Measurements from ENCODE around the gene PLCH2.

Gene PLCH2

GRCh38 chr1:2483026-2483425, 6.9 kb downstream of the PLCH2 start:
- Histone ChIP-seq H3K36me3 (ENCODE audit: control insufficient read depth, insufficient read depth, low read length) (no peaks in the 10 kb centered on the region), H3K9ac (ENCODE audit: low read depth, low read length) (no peak overlapping the region), H3K4me3 (ENCODE audit: low read depth, low read length) (no peak overlapping the region), H3K27me3 (ENCODE audit: control insufficient read depth, insufficient read depth, low read length) (no peaks in the 10 kb centered on the region), H3K4me1 (ENCODE audit: control insufficient read depth, insufficient read depth, low read length) (no peaks in the 10 kb centered on the region), H3K9me3 (ENCODE audit: control insufficient read depth, insufficient read depth, low read length) (no peaks in the 10 kb centered on the region)

GRCh38 chr1:2483970-2484369, 7.9 kb downstream of the PLCH2 start:
- no peaks in the 10 kb centered on the region for H3K9me3 ChIP-seq (ENCODE audit: control insufficient read depth, insufficient read depth, low read length)
- no peak overlapping the region for H3K4me3 ChIP-seq (ENCODE audit: low read depth, low read length)
- no peaks in the 10 kb centered on the region for H3K36me3 ChIP-seq (ENCODE audit: control insufficient read depth, insufficient read depth, low read length)
- H3K27me3 ChIP-seq (ENCODE audit: control insufficient read depth, insufficient read depth, low read length), result no peaks in the 10 kb centered on the region
- no peaks in the 10 kb centered on the region for H3K4me1 ChIP-seq (ENCODE audit: control insufficient read depth, insufficient read depth, low read length)
- H3K9ac ChIP-seq (ENCODE audit: low read depth, low read length), result no peak overlapping the region

GRCh38 chr1:2486041-2486440, 10.0 kb downstream of the PLCH2 start:
- Histone ChIP-seq H3K27me3 (ENCODE audit: control insufficient read depth, insufficient read depth, low read length) (no peaks in the 10 kb centered on the region), H3K9ac (ENCODE audit: low read depth, low read length) (no peak overlapping the region), H3K4me1 (ENCODE audit: control insufficient read depth, insufficient read depth, low read length) (no peaks in the 10 kb centered on the region), H3K4me3 (ENCODE audit: low read depth, low read length) (no peak overlapping the region), H3K36me3 (ENCODE audit: control insufficient read depth, insufficient read depth, low read length) (no peaks in the 10 kb centered on the region), H3K9me3 (ENCODE audit: control insufficient read depth, insufficient read depth, low read length) (no peaks in the 10 kb centered on the region)

GRCh38 chr1:2486558-2486957, 10.5 kb downstream of the PLCH2 start:
- Histone ChIP-seq H3K36me3 (ENCODE audit: control insufficient read depth, insufficient read depth, low read length) (no peaks in the 10 kb centered on the region), H3K27me3 (ENCODE audit: control insufficient read depth, insufficient read depth, low read length) (no peaks in the 10 kb centered on the region), H3K4me1 (ENCODE audit: control insufficient read depth, insufficient read depth, low read length) (no peaks in the 10 kb centered on the region), H3K4me3 (ENCODE audit: low read depth, low read length) (no peak overlapping the region), H3K9me3 (ENCODE audit: control insufficient read depth, insufficient read depth, low read length) (no peaks in the 10 kb centered on the region), H3K9ac (ENCODE audit: low read depth, low read length) (no peak overlapping the region)

GRCh38 chr1:2488688-2489087, 12.6 kb downstream of the PLCH2 start:
- no peaks in the 10 kb centered on the region for H3K27me3 ChIP-seq (ENCODE audit: control insufficient read depth, insufficient read depth, low read length)

GRCh38 chr1:2489615-2490014, 13.5 kb downstream of the PLCH2 start:
- Histone ChIP-seq H3K27me3 (ENCODE audit: control insufficient read depth, insufficient read depth, low read length) (no peaks in the 10 kb centered on the region), H3K9ac (ENCODE audit: low read depth, low read length) (no peak overlapping the region), H3K4me1 (ENCODE audit: control insufficient read depth, insufficient read depth, low read length) (no peaks in the 10 kb centered on the region), H3K36me3 (ENCODE audit: control insufficient read depth, insufficient read depth, low read length) (no peaks in the 10 kb centered on the region), H3K4me3 (ENCODE audit: low read depth, low read length) (no peak overlapping the region), H3K9me3 (ENCODE audit: control insufficient read depth, insufficient read depth, low read length) (no peaks in the 10 kb centered on the region)

More at GRCh38 chr1:2488688-2489087, 12.6 kb downstream of the PLCH2 start:
- Histone ChIP-seq H3K9ac (ENCODE audit: low read depth, low read length) (no peak overlapping the region), H3K9me3 (ENCODE audit: control insufficient read depth, insufficient read depth, low read length) (no peaks in the 10 kb centered on the region), H3K4me1 (ENCODE audit: control insufficient read depth, insufficient read depth, low read length) (no peaks in the 10 kb centered on the region), H3K36me3 (ENCODE audit: control insufficient read depth, insufficient read depth, low read length) (no peaks in the 10 kb centered on the region), H3K4me3 (ENCODE audit: low read depth, low read length) (no peak overlapping the region)

- no peaks in the 10 kb centered on the region for H3K27me3 ChIP-seq (ENCODE audit: control insufficient read depth, insufficient read depth, low read length)
- H3K9ac ChIP-seq (ENCODE audit: low read depth, low read length), result no peak overlapping the region
- H3K36me3 ChIP-seq (ENCODE audit: control insufficient read depth, insufficient read depth, low read length), result no peaks in the 10 kb centered on the region
- H3K4me1 ChIP-seq (ENCODE audit: control insufficient read depth, insufficient read depth, low read length), result no peaks in the 10 kb centered on the region
- no peak overlapping the region for H3K4me3 ChIP-seq (ENCODE audit: low read depth, low read length)
- no peaks in the 10 kb centered on the region for H3K9me3 ChIP-seq (ENCODE audit: control insufficient read depth, insufficient read depth, low read length)
Measured at GRCh38 chr1:2492091-2492490, 16.0 kb downstream of the PLCH2 start.

GRCh38 chr1:2493218-2493617, 17.1 kb downstream of the PLCH2 start:
- no peaks in the 10 kb centered on the region for H3K27me3 ChIP-seq (ENCODE audit: control insufficient read depth, insufficient read depth, low read length)
- no peak overlapping the region for H3K4me3 ChIP-seq (ENCODE audit: low read depth, low read length)
- no peaks in the 10 kb centered on the region for H3K9me3 ChIP-seq (ENCODE audit: control insufficient read depth, insufficient read depth, low read length)
- no peaks in the 10 kb centered on the region for H3K4me1 ChIP-seq (ENCODE audit: control insufficient read depth, insufficient read depth, low read length)
- H3K9ac ChIP-seq (ENCODE audit: low read depth, low read length), result no peak overlapping the region
- no peaks in the 10 kb centered on the region for H3K36me3 ChIP-seq (ENCODE audit: control insufficient read depth, insufficient read depth, low read length)

GRCh38 chr1:2493691-2494322, 17.7 kb downstream of the PLCH2 start:
- H3K9ac ChIP-seq (ENCODE audit: low read depth, low read length), result no peak overlapping the region
- H3K27me3 ChIP-seq (ENCODE audit: control insufficient read depth, insufficient read depth, low read length), result no peaks in the 10 kb centered on the region

GRCh38 chr1:2494323-2494693, 18.2 kb downstream of the PLCH2 start:
- no peaks in the 10 kb centered on the region for H3K27me3 ChIP-seq (ENCODE audit: control insufficient read depth, insufficient read depth, low read length)
- H3K4me1 ChIP-seq (ENCODE audit: control insufficient read depth, insufficient read depth, low read length), result no peaks in the 10 kb centered on the region
- H3K4me3 ChIP-seq (ENCODE audit: low read depth, low read length), result no peak overlapping the region
- H3K36me3 ChIP-seq (ENCODE audit: control insufficient read depth, insufficient read depth, low read length), result no peaks in the 10 kb centered on the region
- H3K9me3 ChIP-seq (ENCODE audit: control insufficient read depth, insufficient read depth, low read length), result no peaks in the 10 kb centered on the region
- H3K9ac ChIP-seq (ENCODE audit: low read depth, low read length), result no peak overlapping the region

More at GRCh38 chr1:2493691-2494322, 17.7 kb downstream of the PLCH2 start:
- Histone ChIP-seq H3K4me3 (ENCODE audit: low read depth, low read length) (no peak overlapping the region), H3K36me3 (ENCODE audit: control insufficient read depth, insufficient read depth, low read length) (no peaks in the 10 kb centered on the region), H3K4me1 (ENCODE audit: control insufficient read depth, insufficient read depth, low read length) (no peaks in the 10 kb centered on the region), H3K9me3 (ENCODE audit: control insufficient read depth, insufficient read depth, low read length) (no peaks in the 10 kb centered on the region)

GRCh38 chr1:2495026-2495425, 18.9 kb downstream of the PLCH2 start:
- H3K4me1 ChIP-seq (ENCODE audit: control insufficient read depth, insufficient read depth, low read length), result no peaks in the 10 kb centered on the region
- H3K27me3 ChIP-seq (ENCODE audit: control insufficient read depth, insufficient read depth, low read length), result no peaks in the 10 kb centered on the region
- H3K36me3 ChIP-seq (ENCODE audit: control insufficient read depth, insufficient read depth, low read length), result no peaks in the 10 kb centered on the region
- no peak overlapping the region for H3K4me3 ChIP-seq (ENCODE audit: low read depth, low read length)
- no peaks in the 10 kb centered on the region for H3K9me3 ChIP-seq (ENCODE audit: control insufficient read depth, insufficient read depth, low read length)
- H3K9ac ChIP-seq (ENCODE audit: low read depth, low read length), result no peak overlapping the region

- H3K4me1 ChIP-seq (ENCODE audit: control insufficient read depth, insufficient read depth, low read length), result no peaks in the 10 kb centered on the region
- H3K9ac ChIP-seq (ENCODE audit: low read depth, low read length), result no peak overlapping the region
- H3K9me3 ChIP-seq (ENCODE audit: control insufficient read depth, insufficient read depth, low read length), result no peaks in the 10 kb centered on the region
- no peaks in the 10 kb centered on the region for H3K36me3 ChIP-seq (ENCODE audit: control insufficient read depth, insufficient read depth, low read length)
- no peak overlapping the region for H3K4me3 ChIP-seq (ENCODE audit: low read depth, low read length)
- H3K27me3 ChIP-seq (ENCODE audit: control insufficient read depth, insufficient read depth, low read length), result no peaks in the 10 kb centered on the region
Measured at GRCh38 chr1:2495546-2495945, 19.5 kb downstream of the PLCH2 start.

Measured in iPS-15b (cell line).